AG04449 (cell line): ENCODE measurements around the gene ASAH2.

Experiments used
- CTCF ChIA-PET: fragments of 350-600 bp; formaldehyde crosslinking; extraction: SDS; loops from one replicate; lab custom pipeline; 2021; ENCODE audit warnings: antibody characterized with exemption; lab: Yijun Ruan, JAX
- POLR2A ChIA-PET: fragments of 400-600, 350-600 bp; formaldehyde crosslinking; extraction: SDS; loops from one replicate; lab custom pipeline; 2020; ENCODE audit warnings: antibody characterized with exemption, inconsistent platforms; lab: Yijun Ruan, JAX
- DNase-seq: peaks from one replicate; pipeline ENCODE4 v3.0.0-alpha.2; 2010; ENCODE audit warnings: low read depth, low spot score
- H3K4me3 ChIP-seq: 2 replicates; pipeline ENCODE4 v1.5.1; 2011; ENCODE audit warnings: low read depth, mild to moderate bottlenecking, control low read depth, low read length
- TF ChIP-seq, protein P1 (sequence below): IDR thresholded peaks from one replicate; pipeline ENCODE4 v1.5.1; 2011; ENCODE audit warnings: mild to moderate bottlenecking, moderate library complexity, low read length, control low read depth, inconsistent platforms; ENCODE audit not compliant: insufficient read depth; ENCODE audit errors: missing control alignments

Gene ASAH2

DNA sequence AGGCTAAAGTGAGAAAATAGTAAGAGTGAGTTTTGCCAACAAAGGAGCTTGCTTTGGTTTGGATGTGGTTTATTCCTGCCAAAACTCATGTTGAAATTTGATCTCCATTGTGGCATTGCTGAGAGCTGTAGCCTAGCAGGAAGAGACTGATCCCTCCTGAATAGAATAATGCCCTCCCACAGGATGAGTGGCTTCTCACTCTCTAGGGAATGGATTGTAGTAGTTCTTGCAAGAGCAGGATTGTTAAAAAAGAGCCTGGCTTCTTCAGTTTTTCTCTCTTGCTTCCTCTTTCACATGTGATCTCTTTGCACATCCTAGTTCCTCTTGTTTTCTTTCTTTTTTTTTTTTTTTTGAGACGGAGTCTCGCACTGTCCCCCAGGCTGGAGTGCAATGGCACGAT is 34.4 kb downstream of the ASAH2 start:
- TF ChIP-seq, protein P1, sequence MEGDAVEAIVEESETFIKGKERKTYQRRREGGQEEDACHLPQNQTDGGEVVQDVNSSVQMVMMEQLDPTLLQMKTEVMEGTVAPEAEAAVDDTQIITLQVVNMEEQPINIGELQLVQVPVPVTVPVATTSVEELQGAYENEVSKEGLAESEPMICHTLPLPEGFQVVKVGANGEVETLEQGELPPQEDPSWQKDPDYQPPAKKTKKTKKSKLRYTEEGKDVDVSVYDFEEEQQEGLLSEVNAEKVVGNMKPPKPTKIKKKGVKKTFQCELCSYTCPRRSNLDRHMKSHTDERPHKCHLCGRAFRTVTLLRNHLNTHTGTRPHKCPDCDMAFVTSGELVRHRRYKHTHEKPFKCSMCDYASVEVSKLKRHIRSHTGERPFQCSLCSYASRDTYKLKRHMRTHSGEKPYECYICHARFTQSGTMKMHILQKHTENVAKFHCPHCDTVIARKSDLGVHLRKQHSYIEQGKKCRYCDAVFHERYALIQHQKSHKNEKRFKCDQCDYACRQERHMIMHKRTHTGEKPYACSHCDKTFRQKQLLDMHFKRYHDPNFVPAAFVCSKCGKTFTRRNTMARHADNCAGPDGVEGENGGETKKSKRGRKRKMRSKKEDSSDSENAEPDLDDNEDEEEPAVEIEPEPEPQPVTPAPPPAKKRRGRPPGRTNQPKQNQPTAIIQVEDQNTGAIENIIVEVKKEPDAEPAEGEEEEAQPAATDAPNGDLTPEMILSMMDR = no peak
- ChIA-PET POLR2A (no interaction called here), CTCF (no interaction called here)
- no peak for DNase-seq
- no peak overlapping the region for H3K4me3 ChIP-seq

DNA sequence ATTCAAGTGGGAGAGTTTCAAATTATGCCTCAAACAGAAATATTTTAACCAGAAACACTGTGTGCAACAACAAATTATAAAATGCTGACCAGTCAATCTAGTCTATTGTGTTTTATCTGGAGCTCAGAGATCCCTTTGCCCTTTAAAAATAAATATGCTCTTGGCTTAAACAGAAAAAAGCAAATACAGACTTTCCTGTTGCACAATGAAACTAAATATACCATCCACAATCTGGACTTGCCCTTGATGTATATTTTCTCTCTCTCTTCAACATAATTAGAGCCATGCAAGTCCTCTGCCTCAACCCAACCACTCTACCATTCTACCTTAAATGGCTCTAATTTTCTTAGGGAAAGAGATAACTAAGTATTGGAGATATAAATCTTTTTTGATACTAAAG is 34.9 kb downstream of the ASAH2 start:
- TF ChIP-seq, protein P1 = no peak
- CTCF ChIA-PET = no interaction called here
- no peak for DNase-seq
- no peak overlapping the region for H3K4me3 ChIP-seq
- POLR2A ChIA-PET = no interaction called here

DNA sequence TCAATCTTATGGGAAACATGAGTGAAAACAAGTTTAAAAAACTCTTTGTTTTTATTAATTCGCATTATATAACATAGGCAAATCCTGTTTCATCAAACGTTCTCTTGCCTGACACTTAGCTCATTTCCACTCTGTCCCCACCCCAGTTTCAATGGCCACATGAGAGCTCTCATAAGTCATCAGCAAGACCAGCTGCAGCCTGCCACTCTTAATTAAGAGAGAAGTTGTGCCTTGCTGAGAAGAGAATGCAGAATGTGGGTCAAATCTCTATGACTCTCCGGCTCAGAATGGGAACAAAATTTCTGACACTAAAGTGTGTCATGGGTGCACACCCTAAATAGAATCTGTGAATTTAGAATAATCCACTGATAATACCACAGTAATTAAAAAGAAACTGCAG is 39.6 kb downstream of the ASAH2 start:
- TF ChIP-seq, protein P1 = no peak
- CTCF ChIA-PET = interaction anchor here (1.9 kb wide), 1 partner anchor 13 kb away, joined by 6 read pairs; no protein-coding TSS in a partner anchor
- POLR2A ChIA-PET = no interaction called here
- no peak for DNase-seq
- no peak overlapping the region for H3K4me3 ChIP-seq

DNA sequence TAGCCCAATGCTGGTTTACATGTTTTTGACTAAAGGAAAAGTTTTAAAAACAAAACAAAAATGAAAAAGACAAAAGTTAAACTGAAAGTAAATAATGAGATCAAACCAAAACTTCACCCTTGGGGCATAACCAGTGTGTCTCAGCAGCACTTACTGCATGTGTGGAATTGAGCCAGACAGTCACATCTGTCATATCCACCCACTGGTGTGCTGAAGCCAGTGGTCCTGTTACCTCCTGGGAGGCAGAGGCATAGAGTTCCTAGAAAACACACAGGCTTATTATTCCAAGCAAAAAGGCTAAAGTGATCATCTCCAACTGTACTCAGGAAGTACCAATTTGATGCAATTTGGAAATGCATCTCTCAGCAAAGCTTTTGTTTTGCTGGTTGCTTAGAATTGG is 40.4 kb downstream of the ASAH2 start:
- DNase-seq = no peak
- no peak overlapping the region for H3K4me3 ChIP-seq
- TF ChIP-seq, protein P1 = no peak
- CTCF ChIA-PET = interaction anchor here (1.9 kb wide), 1 partner anchor 14 kb away, joined by 6 read pairs; no protein-coding TSS in a partner anchor
- POLR2A ChIA-PET = no interaction called here
